WTC11 (cell line): ENCODE results near the gene PTGER2. TPM values are rescaled to one million over a fixed set of nuclear protein-coding genes. Genes with fewer than 3 reads are reported as not detected.

ENCODE experiments used
- ATAC-seq: fragments of 200-7000 bp; cut with Tn5 transposase; 2 replicates; pipeline ENCODE4 v1.10.0; 2021; ENCODE audit warnings: mild to moderate bottlenecking, moderate library complexity
- CTCF ChIA-PET: fragments of 300-600 bp; sonication (Branson Sonifier 250); formaldehyde crosslinking; loops from one replicate; lab custom pipeline; 2021; ENCODE audit warnings: antibody characterized with exemption; lab: Charles Lee
- POLR2A ChIA-PET: fragments of 350-600 bp; sonication (Branson Sonifier 250); formaldehyde crosslinking; loops from one replicate; lab custom pipeline; 2021; ENCODE audit warnings: antibody characterized with exemption; lab: Charles Lee
- DNase-seq: peaks from one replicate; pipeline ENCODE4 v3.0.0; 2021; ENCODE audit warnings: low spot score
- H3K27ac Mint-ChIP-seq: 2 replicates; pipeline ENCODE4 v1.8.0; 2021; ENCODE audit warnings: mixed read lengths
- H3K27me3 Mint-ChIP-seq: 2 replicates; pipeline ENCODE4 v1.8.0; 2021; ENCODE audit warnings: low read depth, mild to moderate bottlenecking, moderate library complexity, mixed read lengths
- H3K36me3 Mint-ChIP-seq: 2 replicates; pipeline ENCODE4 v1.8.0; 2021; ENCODE audit warnings: mixed read lengths
- H3K4me1 Mint-ChIP-seq: 2 replicates; pipeline ENCODE4 v1.8.0; 2022; ENCODE audit warnings: mixed read lengths
- H3K4me3 Mint-ChIP-seq: 2 replicates; pipeline ENCODE4 v1.8.0; 2021; ENCODE audit warnings: mild to moderate bottlenecking, moderate library complexity, mixed read lengths
- H3K9me3 Mint-ChIP-seq: 2 replicates; pipeline ENCODE4 v1.8.0; 2021; ENCODE audit warnings: mixed read lengths
- FOXP1 ChIP-seq: sonication (generic); formaldehyde crosslinking; IDR thresholded peaks from 2 replicates; pipeline ENCODE4 v1.8.0; 2022; ENCODE audit warnings: missing genetic modification reagents, mild to moderate bottlenecking, moderate library complexity, borderline replicate concordance
- IRF2 ChIP-seq: sonication (generic); formaldehyde crosslinking; IDR thresholded peaks from 2 replicates; pipeline ENCODE4 v1.8.0; 2022; ENCODE audit warnings: low read depth, missing genetic modification reagents, borderline replicate concordance
- NR2C2 ChIP-seq: sonication (generic); formaldehyde crosslinking; IDR thresholded peaks from 2 replicates; pipeline ENCODE4 v1.8.0; 2022; ENCODE audit warnings: mild to moderate bottlenecking, missing genetic modification reagents
- RELA ChIP-seq: sonication (generic); formaldehyde crosslinking; IDR thresholded peaks from 2 replicates; pipeline ENCODE4 v1.8.1; 2022; ENCODE audit warnings: missing genetic modification reagents, mild to moderate bottlenecking, borderline replicate concordance
- total RNA-seq: library from RNA; stranded (reverse); gene quantifications from 3 replicates; pipeline ENCODE4 v1.2.3, GENCODE V29; 2021
- TF ChIP-seq, protein P1 (sequence below): sonication (generic); formaldehyde crosslinking; IDR thresholded peaks from 2 replicates; pipeline ENCODE4 v1.8.0; 2022; ENCODE audit warnings: missing genetic modification reagents
- TF ChIP-seq, protein P2 (sequence below): sonication (generic); formaldehyde crosslinking; IDR thresholded peaks from 2 replicates; pipeline ENCODE4 v1.8.1; 2022; ENCODE audit warnings: low read depth, mild to moderate bottlenecking, moderate library complexity, missing genetic modification reagents, borderline replicate concordance
- TF ChIP-seq, protein P3 (sequence below): sonication (generic); formaldehyde crosslinking; IDR thresholded peaks from 2 replicates; pipeline ENCODE4 v1.8.0; 2023; ENCODE audit warnings: missing genetic modification reagents, mild to moderate bottlenecking, borderline replicate concordance
- TF ChIP-seq, protein P4 (sequence below): sonication (generic); formaldehyde crosslinking; IDR thresholded peaks from 2 replicates; pipeline ENCODE4 v1.8.1; 2023; ENCODE audit warnings: mild to moderate bottlenecking, missing genetic modification reagents
- TF ChIP-seq, protein P5 (sequence below): sonication (generic); formaldehyde crosslinking; IDR thresholded peaks from 2 replicates; pipeline ENCODE4 v1.8.1; 2023; ENCODE audit warnings: mild to moderate bottlenecking, missing genetic modification reagents, borderline replicate concordance
- TF ChIP-seq, protein P6 (sequence below): sonication (generic); formaldehyde crosslinking; IDR thresholded peaks from 2 replicates; pipeline ENCODE4 v1.8.0; 2022; ENCODE audit warnings: mild to moderate bottlenecking, missing genetic modification reagents
- TF ChIP-seq, protein P7 (sequence below): sonication (generic); formaldehyde crosslinking; IDR thresholded peaks from 2 replicates; pipeline ENCODE4 v1.8.0; 2022; ENCODE audit warnings: mild to moderate bottlenecking, missing genetic modification reagents

The PTGER2 gene
- total RNA-seq, 1 experiment from 2014 or later = 0.92 TPM

DNA sequence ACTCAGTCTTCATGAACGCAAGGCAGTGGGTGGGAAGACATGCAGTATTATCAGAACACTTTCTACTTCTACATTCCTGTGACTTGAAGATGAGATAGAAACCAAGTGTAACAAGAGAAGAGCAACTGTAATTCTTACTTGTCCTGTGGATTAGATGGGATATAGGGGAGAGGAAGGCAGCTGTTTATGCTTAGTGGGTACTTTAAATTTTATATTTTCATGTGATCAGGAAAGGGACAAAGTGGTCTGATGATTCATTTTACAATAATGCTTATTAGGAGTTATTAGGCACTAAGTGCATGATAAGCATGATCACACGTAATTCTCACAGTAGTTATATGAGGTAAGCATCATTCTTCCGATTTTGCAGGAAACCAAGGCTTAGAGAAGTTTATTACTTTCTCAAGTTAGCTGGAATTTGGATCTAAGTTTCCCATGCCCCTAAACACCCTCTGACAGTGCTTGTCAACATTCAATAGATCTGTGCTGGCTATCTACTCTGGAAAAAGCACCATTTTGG, 52.7 kb downstream of the PTGER2 start:
- Mint-ChIP-seq H3K27ac (no peak overlapping the region), H3K9me3 (no peaks in the 10 kb centered on the region), H3K4me1 (no peaks in the 10 kb centered on the region)
- TF ChIP-seq, protein P1, sequence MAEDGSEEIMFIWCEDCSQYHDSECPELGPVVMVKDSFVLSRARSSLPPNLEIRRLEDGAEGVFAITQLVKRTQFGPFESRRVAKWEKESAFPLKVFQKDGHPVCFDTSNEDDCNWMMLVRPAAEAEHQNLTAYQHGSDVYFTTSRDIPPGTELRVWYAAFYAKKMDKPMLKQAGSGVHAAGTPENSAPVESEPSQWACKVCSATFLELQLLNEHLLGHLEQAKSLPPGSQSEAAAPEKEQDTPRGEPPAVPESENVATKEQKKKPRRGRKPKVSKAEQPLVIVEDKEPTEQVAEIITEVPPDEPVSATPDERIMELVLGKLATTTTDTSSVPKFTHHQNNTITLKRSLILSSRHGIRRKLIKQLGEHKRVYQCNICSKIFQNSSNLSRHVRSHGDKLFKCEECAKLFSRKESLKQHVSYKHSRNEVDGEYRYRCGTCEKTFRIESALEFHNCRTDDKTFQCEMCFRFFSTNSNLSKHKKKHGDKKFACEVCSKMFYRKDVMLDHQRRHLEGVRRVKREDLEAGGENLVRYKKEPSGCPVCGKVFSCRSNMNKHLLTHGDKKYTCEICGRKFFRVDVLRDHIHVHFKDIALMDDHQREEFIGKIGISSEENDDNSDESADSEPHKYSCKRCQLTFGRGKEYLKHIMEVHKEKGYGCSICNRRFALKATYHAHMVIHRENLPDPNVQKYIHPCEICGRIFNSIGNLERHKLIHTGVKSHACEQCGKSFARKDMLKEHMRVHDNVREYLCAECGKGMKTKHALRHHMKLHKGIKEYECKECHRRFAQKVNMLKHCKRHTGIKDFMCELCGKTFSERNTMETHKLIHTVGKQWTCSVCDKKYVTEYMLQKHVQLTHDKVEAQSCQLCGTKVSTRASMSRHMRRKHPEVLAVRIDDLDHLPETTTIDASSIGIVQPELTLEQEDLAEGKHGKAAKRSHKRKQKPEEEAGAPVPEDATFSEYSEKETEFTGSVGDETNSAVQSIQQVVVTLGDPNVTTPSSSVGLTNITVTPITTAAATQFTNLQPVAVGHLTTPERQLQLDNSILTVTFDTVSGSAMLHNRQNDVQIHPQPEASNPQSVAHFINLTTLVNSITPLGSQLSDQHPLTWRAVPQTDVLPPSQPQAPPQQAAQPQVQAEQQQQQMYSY (CRISPR knock-in tag) = no peak
- TF ChIP-seq FOXP1 (no peak), IRF2 (CRISPR knock-in tag) (no peak), RELA (CRISPR knock-in tag) (no peak), NR2C2 (CRISPR knock-in tag) (no peak)
- TF ChIP-seq, protein P2, sequence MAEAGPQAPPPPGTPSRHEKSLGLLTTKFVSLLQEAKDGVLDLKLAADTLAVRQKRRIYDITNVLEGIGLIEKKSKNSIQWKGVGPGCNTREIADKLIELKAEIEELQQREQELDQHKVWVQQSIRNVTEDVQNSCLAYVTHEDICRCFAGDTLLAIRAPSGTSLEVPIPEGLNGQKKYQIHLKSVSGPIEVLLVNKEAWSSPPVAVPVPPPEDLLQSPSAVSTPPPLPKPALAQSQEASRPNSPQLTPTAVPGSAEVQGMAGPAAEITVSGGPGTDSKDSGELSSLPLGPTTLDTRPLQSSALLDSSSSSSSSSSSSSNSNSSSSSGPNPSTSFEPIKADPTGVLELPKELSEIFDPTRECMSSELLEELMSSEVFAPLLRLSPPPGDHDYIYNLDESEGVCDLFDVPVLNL (CRISPR knock-in tag) = no peak
- TF ChIP-seq, protein P3, sequence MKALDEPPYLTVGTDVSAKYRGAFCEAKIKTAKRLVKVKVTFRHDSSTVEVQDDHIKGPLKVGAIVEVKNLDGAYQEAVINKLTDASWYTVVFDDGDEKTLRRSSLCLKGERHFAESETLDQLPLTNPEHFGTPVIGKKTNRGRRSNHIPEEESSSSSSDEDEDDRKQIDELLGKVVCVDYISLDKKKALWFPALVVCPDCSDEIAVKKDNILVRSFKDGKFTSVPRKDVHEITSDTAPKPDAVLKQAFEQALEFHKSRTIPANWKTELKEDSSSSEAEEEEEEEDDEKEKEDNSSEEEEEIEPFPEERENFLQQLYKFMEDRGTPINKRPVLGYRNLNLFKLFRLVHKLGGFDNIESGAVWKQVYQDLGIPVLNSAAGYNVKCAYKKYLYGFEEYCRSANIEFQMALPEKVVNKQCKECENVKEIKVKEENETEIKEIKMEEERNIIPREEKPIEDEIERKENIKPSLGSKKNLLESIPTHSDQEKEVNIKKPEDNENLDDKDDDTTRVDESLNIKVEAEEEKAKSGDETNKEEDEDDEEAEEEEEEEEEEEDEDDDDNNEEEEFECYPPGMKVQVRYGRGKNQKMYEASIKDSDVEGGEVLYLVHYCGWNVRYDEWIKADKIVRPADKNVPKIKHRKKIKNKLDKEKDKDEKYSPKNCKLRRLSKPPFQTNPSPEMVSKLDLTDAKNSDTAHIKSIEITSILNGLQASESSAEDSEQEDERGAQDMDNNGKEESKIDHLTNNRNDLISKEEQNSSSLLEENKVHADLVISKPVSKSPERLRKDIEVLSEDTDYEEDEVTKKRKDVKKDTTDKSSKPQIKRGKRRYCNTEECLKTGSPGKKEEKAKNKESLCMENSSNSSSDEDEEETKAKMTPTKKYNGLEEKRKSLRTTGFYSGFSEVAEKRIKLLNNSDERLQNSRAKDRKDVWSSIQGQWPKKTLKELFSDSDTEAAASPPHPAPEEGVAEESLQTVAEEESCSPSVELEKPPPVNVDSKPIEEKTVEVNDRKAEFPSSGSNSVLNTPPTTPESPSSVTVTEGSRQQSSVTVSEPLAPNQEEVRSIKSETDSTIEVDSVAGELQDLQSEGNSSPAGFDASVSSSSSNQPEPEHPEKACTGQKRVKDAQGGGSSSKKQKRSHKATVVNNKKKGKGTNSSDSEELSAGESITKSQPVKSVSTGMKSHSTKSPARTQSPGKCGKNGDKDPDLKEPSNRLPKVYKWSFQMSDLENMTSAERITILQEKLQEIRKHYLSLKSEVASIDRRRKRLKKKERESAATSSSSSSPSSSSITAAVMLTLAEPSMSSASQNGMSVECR (CRISPR knock-in tag) = no peak
- TF ChIP-seq, protein P4, sequence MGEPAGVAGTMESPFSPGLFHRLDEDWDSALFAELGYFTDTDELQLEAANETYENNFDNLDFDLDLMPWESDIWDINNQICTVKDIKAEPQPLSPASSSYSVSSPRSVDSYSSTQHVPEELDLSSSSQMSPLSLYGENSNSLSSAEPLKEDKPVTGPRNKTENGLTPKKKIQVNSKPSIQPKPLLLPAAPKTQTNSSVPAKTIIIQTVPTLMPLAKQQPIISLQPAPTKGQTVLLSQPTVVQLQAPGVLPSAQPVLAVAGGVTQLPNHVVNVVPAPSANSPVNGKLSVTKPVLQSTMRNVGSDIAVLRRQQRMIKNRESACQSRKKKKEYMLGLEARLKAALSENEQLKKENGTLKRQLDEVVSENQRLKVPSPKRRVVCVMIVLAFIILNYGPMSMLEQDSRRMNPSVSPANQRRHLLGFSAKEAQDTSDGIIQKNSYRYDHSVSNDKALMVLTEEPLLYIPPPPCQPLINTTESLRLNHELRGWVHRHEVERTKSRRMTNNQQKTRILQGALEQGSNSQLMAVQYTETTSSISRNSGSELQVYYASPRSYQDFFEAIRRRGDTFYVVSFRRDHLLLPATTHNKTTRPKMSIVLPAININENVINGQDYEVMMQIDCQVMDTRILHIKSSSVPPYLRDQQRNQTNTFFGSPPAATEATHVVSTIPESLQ (CRISPR knock-in tag) = no peak
- TF ChIP-seq, protein P5, sequence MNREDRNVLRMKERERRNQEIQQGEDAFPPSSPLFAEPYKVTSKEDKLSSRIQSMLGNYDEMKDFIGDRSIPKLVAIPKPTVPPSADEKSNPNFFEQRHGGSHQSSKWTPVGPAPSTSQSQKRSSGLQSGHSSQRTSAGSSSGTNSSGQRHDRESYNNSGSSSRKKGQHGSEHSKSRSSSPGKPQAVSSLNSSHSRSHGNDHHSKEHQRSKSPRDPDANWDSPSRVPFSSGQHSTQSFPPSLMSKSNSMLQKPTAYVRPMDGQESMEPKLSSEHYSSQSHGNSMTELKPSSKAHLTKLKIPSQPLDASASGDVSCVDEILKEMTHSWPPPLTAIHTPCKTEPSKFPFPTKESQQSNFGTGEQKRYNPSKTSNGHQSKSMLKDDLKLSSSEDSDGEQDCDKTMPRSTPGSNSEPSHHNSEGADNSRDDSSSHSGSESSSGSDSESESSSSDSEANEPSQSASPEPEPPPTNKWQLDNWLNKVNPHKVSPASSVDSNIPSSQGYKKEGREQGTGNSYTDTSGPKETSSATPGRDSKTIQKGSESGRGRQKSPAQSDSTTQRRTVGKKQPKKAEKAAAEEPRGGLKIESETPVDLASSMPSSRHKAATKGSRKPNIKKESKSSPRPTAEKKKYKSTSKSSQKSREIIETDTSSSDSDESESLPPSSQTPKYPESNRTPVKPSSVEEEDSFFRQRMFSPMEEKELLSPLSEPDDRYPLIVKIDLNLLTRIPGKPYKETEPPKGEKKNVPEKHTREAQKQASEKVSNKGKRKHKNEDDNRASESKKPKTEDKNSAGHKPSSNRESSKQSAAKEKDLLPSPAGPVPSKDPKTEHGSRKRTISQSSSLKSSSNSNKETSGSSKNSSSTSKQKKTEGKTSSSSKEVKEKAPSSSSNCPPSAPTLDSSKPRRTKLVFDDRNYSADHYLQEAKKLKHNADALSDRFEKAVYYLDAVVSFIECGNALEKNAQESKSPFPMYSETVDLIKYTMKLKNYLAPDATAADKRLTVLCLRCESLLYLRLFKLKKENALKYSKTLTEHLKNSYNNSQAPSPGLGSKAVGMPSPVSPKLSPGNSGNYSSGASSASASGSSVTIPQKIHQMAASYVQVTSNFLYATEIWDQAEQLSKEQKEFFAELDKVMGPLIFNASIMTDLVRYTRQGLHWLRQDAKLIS (CRISPR knock-in tag) = no peak
- TF ChIP-seq, protein P6, sequence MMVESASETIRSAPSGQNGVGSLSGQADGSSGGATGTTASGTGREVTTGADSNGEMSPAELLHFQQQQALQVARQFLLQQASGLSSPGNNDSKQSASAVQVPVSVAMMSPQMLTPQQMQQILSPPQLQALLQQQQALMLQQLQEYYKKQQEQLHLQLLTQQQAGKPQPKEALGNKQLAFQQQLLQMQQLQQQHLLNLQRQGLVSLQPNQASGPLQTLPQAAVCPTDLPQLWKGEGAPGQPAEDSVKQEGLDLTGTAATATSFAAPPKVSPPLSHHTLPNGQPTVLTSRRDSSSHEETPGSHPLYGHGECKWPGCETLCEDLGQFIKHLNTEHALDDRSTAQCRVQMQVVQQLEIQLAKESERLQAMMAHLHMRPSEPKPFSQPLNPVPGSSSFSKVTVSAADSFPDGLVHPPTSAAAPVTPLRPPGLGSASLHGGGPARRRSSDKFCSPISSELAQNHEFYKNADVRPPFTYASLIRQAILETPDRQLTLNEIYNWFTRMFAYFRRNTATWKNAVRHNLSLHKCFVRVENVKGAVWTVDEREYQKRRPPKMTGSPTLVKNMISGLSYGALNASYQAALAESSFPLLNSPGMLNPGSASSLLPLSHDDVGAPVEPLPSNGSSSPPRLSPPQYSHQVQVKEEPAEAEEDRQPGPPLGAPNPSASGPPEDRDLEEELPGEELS (CRISPR knock-in tag) = no peak
- TF ChIP-seq, protein P7, sequence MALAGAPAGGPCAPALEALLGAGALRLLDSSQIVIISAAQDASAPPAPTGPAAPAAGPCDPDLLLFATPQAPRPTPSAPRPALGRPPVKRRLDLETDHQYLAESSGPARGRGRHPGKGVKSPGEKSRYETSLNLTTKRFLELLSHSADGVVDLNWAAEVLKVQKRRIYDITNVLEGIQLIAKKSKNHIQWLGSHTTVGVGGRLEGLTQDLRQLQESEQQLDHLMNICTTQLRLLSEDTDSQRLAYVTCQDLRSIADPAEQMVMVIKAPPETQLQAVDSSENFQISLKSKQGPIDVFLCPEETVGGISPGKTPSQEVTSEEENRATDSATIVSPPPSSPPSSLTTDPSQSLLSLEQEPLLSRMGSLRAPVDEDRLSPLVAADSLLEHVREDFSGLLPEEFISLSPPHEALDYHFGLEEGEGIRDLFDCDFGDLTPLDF (CRISPR knock-in tag) = no peak
- TF ChIP-seq, all 79 proteins: peak for 0
- ATAC-seq = no peak
- POLR2A ChIA-PET = no interaction called here
- Mint-ChIP-seq H3K4me3 (no peak overlapping the region), H3K27me3 (no peaks in the 10 kb centered on the region), H3K36me3 (no peaks in the 10 kb centered on the region)
- DNase-seq = no peak
- CTCF ChIA-PET = no interaction called here
